HepG2 (cell line): ENCODE data around the gene GJB5. TPM values are rescaled to one million over a fixed set of nuclear protein-coding genes. Genes with fewer than 3 reads are reported as not detected.

Experiments used
- ATAC-seq: fragments of 200-7000 bp; cut with Tn5 transposase; 3 replicates; pipeline ENCODE4 v1.9.1; 2020; ENCODE audit warnings: mild to moderate bottlenecking, moderate library complexity
- BruUV-seq: library from RNA; stranded (reverse); fragments of 400-500 nt; replicated peaks from 2 replicates; lab custom pipeline; 2021; lab: Mats Ljungman, UMichigan
- CTCF ChIA-PET: fragments of 300-600 bp; formaldehyde crosslinking; extraction: SDS; loops from one replicate; lab custom pipeline; 2021; ENCODE audit warnings: low total read pairs, inconsistent platforms, low intra/inter-chr PET ratio; lab: Yijun Ruan, JAX
- POLR2A ChIA-PET: fragments of 350-600 bp; sonication (Branson Sonifier 250); formaldehyde crosslinking; loops from one replicate; lab custom pipeline; 2020; ENCODE audit warnings: antibody characterized with exemption, inconsistent platforms; lab: Yijun Ruan, JAX
- DNase-seq: peaks from one replicate; pipeline ENCODE4 v3.0.0-alpha.2; 2015; ENCODE audit warnings: low spot score
- FAIRE-seq: peaks from 3 replicates; lab custom pipeline; 2011; peaks lifted over from hg19 to GRCh38; lab: Jason Lieb, UNC
- H2AFZ ChIP-seq: one replicate; pipeline ENCODE4 v1.6.1; 2011; ENCODE audit warnings: low read length, inconsistent platforms
- H3K27ac ChIP-seq: fragments of 300-600 bp; 3 replicates; pipeline ENCODE4 v1.8.0; 2011; ENCODE audit warnings: mixed run types, mild to moderate bottlenecking, mixed read lengths, low read length, inconsistent platforms; ENCODE audit not compliant: insufficient read depth; ENCODE audit errors: extremely low read length
- H3K27me3 ChIP-seq, 2 experiments: fragments of 200-600 bp in 1 of 2; 2 replicates in 1 of 2; 3 replicates in 1 of 2; pipeline versions ENCODE4 v1.6.0 to v1.8.0; 2011; ENCODE audit warnings: low read length in 2 of 2, mild to moderate bottlenecking in 2 of 2, moderate library complexity in 2 of 2, inconsistent platforms in 1 of 2; ENCODE audit not compliant: insufficient read depth in 2 of 2, control insufficient read depth in 1 of 2
- H3K36me3 ChIP-seq, 2 experiments: fragments of 200-600 bp in 1 of 2; replicated peaks in 1 of 2; 2 replicates in 1 of 2; 3 replicates in 1 of 2; pipeline versions ENCODE4 v1.5.1 to v1.8.0; 2011; ENCODE audit warnings: low read length in 2 of 2, inconsistent platforms in 1 of 2; ENCODE audit not compliant: insufficient read depth in 2 of 2, control insufficient read depth in 1 of 2
- H3K4me1 ChIP-seq: 2 replicates; pipeline ENCODE4 v1.5.1; 2012; ENCODE audit warnings: low read length, inconsistent platforms; ENCODE audit not compliant: insufficient read depth
- H3K4me2 ChIP-seq: 2 replicates; pipeline ENCODE4 v1.6.0; 2011; ENCODE audit warnings: low read depth, low read length, inconsistent platforms
- H3K4me3 ChIP-seq, 3 experiments: fragments of 200-600 bp in 1 of 3; sonication (generic), shearing (Covaris generic) in 1 of 3; replicated peaks in 1 of 3; 2 replicates each; pipeline ENCODE4 v1.5.1; 2011 to 2016; ENCODE audit warnings: low read length in 3 of 3, inconsistent platforms in 2 of 3, low read depth in 2 of 3, mild to moderate bottlenecking in 2 of 3, control low read depth in 1 of 3, mixed read lengths in 1 of 3; ENCODE audit not compliant: insufficient read depth in 1 of 3
- H3K79me2 ChIP-seq: one replicate; pipeline ENCODE4 v1.6.1; 2011; ENCODE audit warnings: low read length, inconsistent platforms; ENCODE audit not compliant: insufficient read depth
- H3K9ac ChIP-seq: 2 replicates; pipeline ENCODE4 v1.6.0; 2011; ENCODE audit warnings: mild to moderate bottlenecking, low read depth, low read length, inconsistent platforms; ENCODE audit not compliant: insufficient read depth
- H3K9me3 ChIP-seq: 2 replicates; pipeline ENCODE4 v1.5.1; 2012; ENCODE audit warnings: mild to moderate bottlenecking, low read length
- H4K20me1 ChIP-seq: 2 replicates; pipeline ENCODE4 v1.6.0; 2011; ENCODE audit warnings: inconsistent platforms, mild to moderate bottlenecking, low read length, moderate library complexity; ENCODE audit not compliant: insufficient read depth
- CAMTA2 ChIP-seq: sonication (generic); formaldehyde crosslinking; IDR thresholded peaks from 2 replicates; pipeline ENCODE4 v1.4.0; 2020; ENCODE audit warnings: mild to moderate bottlenecking, missing genetic modification reagents, borderline replicate concordance
- CCAR2 ChIP-seq: fragments of 200-400 bp; formaldehyde crosslinking; optimal IDR thresholded peaks from 2 replicates; pipeline ENCODE3; 2018; ENCODE audit warnings: low read depth, mild to moderate bottlenecking, low read length, moderate library complexity
- GATAD1 ChIP-seq: IDR thresholded peaks from 2 replicates; pipeline ENCODE4 v1.6.1; 2016; ENCODE audit warnings: missing genetic modification reagents, missing compliant biosample characterization
- IRX3 ChIP-seq: sonication (generic); formaldehyde crosslinking; IDR thresholded peaks from 2 replicates; pipeline ENCODE4 v1.8.1; 2023; ENCODE audit warnings: mild to moderate bottlenecking, low read depth, missing genetic modification reagents, borderline replicate concordance
- MAFK ChIP-seq, 2 experiments: IDR thresholded peaks in 1 of 2; conservative IDR thresholded peaks in 1 of 2; 2 replicates each; pipeline ENCODE4 v1.6.1; 2011; ENCODE audit warnings: improper control_type of control experiment in 2 of 2, low read length in 2 of 2
- MED8 ChIP-seq: sonication (generic); formaldehyde crosslinking; IDR thresholded peaks from 2 replicates; pipeline ENCODE4 v1.8.1; 2023; ENCODE audit warnings: mild to moderate bottlenecking, missing genetic modification reagents; ENCODE audit not compliant: insufficient replicate concordance
- MNT ChIP-seq: fragments of 450-650 bp; IDR thresholded peaks from 2 replicates; pipeline ENCODE4 v1.6.1; 2016
- MTA3 ChIP-seq: sonication (generic); formaldehyde crosslinking; IDR thresholded peaks from 2 replicates; pipeline ENCODE4 v1.4.0; 2020; ENCODE audit warnings: missing genetic modification reagents
- PAX8 ChIP-seq: sonication (generic); formaldehyde crosslinking; IDR thresholded peaks from 2 replicates; pipeline ENCODE4 v1.8.0; 2022; ENCODE audit warnings: mild to moderate bottlenecking, missing genetic modification reagents, borderline replicate concordance
- PHF5A ChIP-seq: IDR thresholded peaks from one replicate; pipeline ENCODE4 v1.6.1; 2018; ENCODE audit warnings: low read depth, missing genetic modification reagents; ENCODE audit not compliant: unreplicated experiment
- STAG1 ChIP-seq: sonication (generic); formaldehyde crosslinking; IDR thresholded peaks from 2 replicates; pipeline ENCODE4 v1.4.0; 2020; ENCODE audit warnings: missing genetic modification reagents
- ZBTB1 ChIP-seq: sonication (generic); formaldehyde crosslinking; IDR thresholded peaks from 2 replicates; pipeline ENCODE4 v1.4.0; 2020; ENCODE audit warnings: missing genetic modification reagents, borderline replicate concordance
- ZNF230 ChIP-seq: sonication (generic); formaldehyde crosslinking; IDR thresholded peaks from 2 replicates; pipeline ENCODE4 v1.4.0; 2020; ENCODE audit warnings: mild to moderate bottlenecking, missing genetic modification reagents
- ZNF326 ChIP-seq: sonication (generic); formaldehyde crosslinking; IDR thresholded peaks from 2 replicates; pipeline ENCODE4 v1.4.0; 2020; ENCODE audit warnings: missing genetic modification reagents, borderline replicate concordance
- ZNF605 ChIP-seq: sonication (generic); formaldehyde crosslinking; IDR thresholded peaks from 2 replicates; pipeline ENCODE4 v1.8.0; 2022; ENCODE audit warnings: mild to moderate bottlenecking, missing genetic modification reagents
- ZNF720 ChIP-seq: sonication (generic); formaldehyde crosslinking; IDR thresholded peaks from 2 replicates; pipeline ENCODE4 v1.4.0; 2020; ENCODE audit warnings: missing genetic modification reagents
- WGBS: methylation state at CpG from one replicate; pipeline ENCODE4 v1.1.6; 2017; ENCODE audit warnings: low lambda C conversion rate; 5-methylcytosine and 5-hydroxymethylcytosine counted together
- in situ Hi-C: cut with HindIII; loops from 2 replicates; pipeline ENCODE4 v1.10.0; 2017; ENCODE audit warnings: low pct_unique_long_range_greater_than_20kb; ENCODE audit not compliant: extremely low pct_ligation_motif_present
- intact Hi-C: fragments of 100-400 bp; cut with micrococcal nuclease; formaldehyde crosslinking; loops from one replicate; pipeline ENCODE4 v1.10.0; 2022; ENCODE audit not compliant: unreplicated experiment
- polyA plus RNA-seq, 8 experiments: library from polyadenylated mRNA; depleted of rRNA in 3 of 8; stranded (reverse) in 7 of 8; unstranded in 1 of 8; fragments of >200 nt; fragmentation: Illumina TruSeq in 4 of 8; extraction: Trizol in 4 of 8; gene quantifications; 2 replicates each; pipeline versions ENCODE4 v1.2.1 to v1.2.3, GENCODE V29; 2011 to 2016; ENCODE audit warnings: low read depth in 4 of 8, missing spikeins in 1 of 8, mixed read lengths in 1 of 8; ENCODE audit not compliant: insufficient read depth in 1 of 8
- total RNA-seq, 5 experiments: library from RNA; depleted of rRNA; stranded (reverse); fragments of >200 nt; fragmentation: Illumina TruSeq; extraction: Trizol; gene quantifications; 2 replicates each; pipeline ENCODE4 v1.2.3, GENCODE V29; 2016; ENCODE audit warnings: low read depth in 1 of 5
- TF ChIP-seq, protein P1 (sequence below): IDR thresholded peaks from 2 replicates; pipeline ENCODE4 v1.6.1; 2016; ENCODE audit warnings: low read depth

Gene GJB5
- total and polyA plus RNA-seq, 2 of the 13 experiments (the other 11 are each of a cell fraction or from before 2014, with no cell fraction given), result not detected

DNA sequence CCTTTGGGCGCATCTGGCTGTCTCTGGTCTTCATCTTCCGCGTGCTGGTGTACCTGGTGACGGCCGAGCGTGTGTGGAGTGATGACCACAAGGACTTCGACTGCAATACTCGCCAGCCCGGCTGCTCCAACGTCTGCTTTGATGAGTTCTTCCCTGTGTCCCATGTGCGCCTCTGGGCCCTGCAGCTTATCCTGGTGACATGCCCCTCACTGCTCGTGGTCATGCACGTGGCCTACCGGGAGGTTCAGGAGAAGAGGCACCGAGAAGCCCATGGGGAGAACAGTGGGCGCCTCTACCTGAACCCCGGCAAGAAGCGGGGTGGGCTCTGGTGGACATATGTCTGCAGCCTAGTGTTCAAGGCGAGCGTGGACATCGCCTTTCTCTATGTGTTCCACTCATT is 2.5 kb downstream of the GJB5 start:
- DNase-seq (no peak), FAIRE-seq (no peak), ATAC-seq (no peak)
- Histone ChIP-seq H3K4me2 (no peak overlapping the region), H3K9ac (no peak overlapping the region), H3K27me3 (peaks cover 4 to 54% of the 10 kb centered on the region in 2 experiments; a peak in 3 of 5 replicates), H3K4me3 (no peak overlapping the region), H2AFZ (no peak overlapping the region), H3K27ac (no peak overlapping the region), H3K36me3 (no peaks in the 10 kb centered on the region), H3K4me1 (no peaks in the 10 kb centered on the region), H4K20me1 (no peaks in the 10 kb centered on the region), H3K79me2 (no peaks in the 10 kb centered on the region), H3K9me3 (no peaks in the 10 kb centered on the region)
- in situ Hi-C loops (no loop called here), intact Hi-C loops (no loop called here)
- no TSS peak for BruUV-seq
- POLR2A ChIA-PET, result no interaction called here
- 33% methylated on average over 7 of the region's 21 CpGs for WGBS
- TF ChIP-seq PAX8 (CRISPR knock-in tag) (no peak), MNT (0 out of 2 replicates have a peak, but pooled peaks have one; percentile 22)
- CTCF ChIA-PET, result no interaction called here

GRCh38 chr1:34758751-34759150 is 3.9 kb downstream of the GJB5 start:
- Histone ChIP-seq H3K79me2 (no peaks in the 10 kb centered on the region), H3K9ac (no peak overlapping the region), H3K36me3 (no peaks in the 10 kb centered on the region), H3K27ac (no peak overlapping the region), H3K27me3 (peaks cover 4 to 62% of the 10 kb centered on the region in 2 experiments; a peak in 3 of 5 replicates), H3K4me1 (no peaks in the 10 kb centered on the region), H2AFZ (no peak overlapping the region), H4K20me1 (no peaks in the 10 kb centered on the region), H3K4me3 (no peak overlapping the region), H3K9me3 (no peaks in the 10 kb centered on the region), H3K4me2 (no peak overlapping the region)
- POLR2A ChIA-PET, result no interaction called here
- no peak for TF ChIP-seq PHF5A
- no peak for TF ChIP-seq ZNF230
- TF ChIP-seq MED8, result no peak
- TF ChIP-seq GATAD1, result no peak
- TF ChIP-seq CCAR2, result no peak
- TF ChIP-seq ZNF720 (CRISPR knock-in tag), result no peak
- TF ChIP-seq IRX3 (CRISPR knock-in tag), result no peak
- TF ChIP-seq ZBTB1, result no peak
- TF ChIP-seq STAG1, result no peak
- TF ChIP-seq ZNF326 (CRISPR knock-in tag), result no peak
- TF ChIP-seq, protein P1, sequence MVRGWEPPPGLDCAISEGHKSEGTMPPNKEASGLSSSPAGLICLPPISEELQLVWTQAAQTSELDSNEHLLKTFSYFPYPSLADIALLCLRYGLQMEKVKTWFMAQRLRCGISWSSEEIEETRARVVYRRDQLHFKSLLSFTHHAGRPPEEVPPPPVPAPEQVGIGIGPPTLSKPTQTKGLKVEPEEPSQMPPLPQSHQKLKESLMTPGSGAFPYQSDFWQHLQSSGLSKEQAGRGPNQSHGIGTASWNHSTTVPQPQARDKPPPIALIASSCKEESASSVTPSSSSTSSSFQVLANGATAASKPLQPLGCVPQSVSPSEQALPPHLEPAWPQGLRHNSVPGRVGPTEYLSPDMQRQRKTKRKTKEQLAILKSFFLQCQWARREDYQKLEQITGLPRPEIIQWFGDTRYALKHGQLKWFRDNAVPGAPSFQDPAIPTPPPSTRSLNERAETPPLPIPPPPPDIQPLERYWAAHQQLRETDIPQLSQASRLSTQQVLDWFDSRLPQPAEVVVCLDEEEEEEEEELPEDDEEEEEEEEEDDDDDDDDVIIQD (CRISPR knock-in tag), result no peak
- TF ChIP-seq MAFK (conservative IDR thresholded peaks at IDR 0.05 in 1 of 2, IDR thresholded peaks at IDR 0.05 in 1 of 2; ENCODE audit: low read length in 2 of 2), result no peak
- TF ChIP-seq ZNF605 (CRISPR knock-in tag), result no peak
- TF ChIP-seq CAMTA2 (CRISPR knock-in tag), result no peak
- no peak for TF ChIP-seq MTA3
- intact Hi-C loops (no loop called here), in situ Hi-C loops (no loop called here)
- CTCF ChIA-PET, result no interaction called here
- DNase-seq, result no peak
- BruUV-seq, result no TSS peak
- FAIRE-seq, result no peak
- WGBS, result 5% methylated on average over 4 of the region's 4 CpGs
- ATAC-seq, result no peak
